ENCODE measurements around the gene DDX4. TPM values are rescaled to one million over a fixed set of nuclear protein-coding genes. Genes with fewer than 3 reads are reported as not detected.

Gene DDX4
- total RNA-seq, 2 experiments from 2014 or later = not detected

DNA sequence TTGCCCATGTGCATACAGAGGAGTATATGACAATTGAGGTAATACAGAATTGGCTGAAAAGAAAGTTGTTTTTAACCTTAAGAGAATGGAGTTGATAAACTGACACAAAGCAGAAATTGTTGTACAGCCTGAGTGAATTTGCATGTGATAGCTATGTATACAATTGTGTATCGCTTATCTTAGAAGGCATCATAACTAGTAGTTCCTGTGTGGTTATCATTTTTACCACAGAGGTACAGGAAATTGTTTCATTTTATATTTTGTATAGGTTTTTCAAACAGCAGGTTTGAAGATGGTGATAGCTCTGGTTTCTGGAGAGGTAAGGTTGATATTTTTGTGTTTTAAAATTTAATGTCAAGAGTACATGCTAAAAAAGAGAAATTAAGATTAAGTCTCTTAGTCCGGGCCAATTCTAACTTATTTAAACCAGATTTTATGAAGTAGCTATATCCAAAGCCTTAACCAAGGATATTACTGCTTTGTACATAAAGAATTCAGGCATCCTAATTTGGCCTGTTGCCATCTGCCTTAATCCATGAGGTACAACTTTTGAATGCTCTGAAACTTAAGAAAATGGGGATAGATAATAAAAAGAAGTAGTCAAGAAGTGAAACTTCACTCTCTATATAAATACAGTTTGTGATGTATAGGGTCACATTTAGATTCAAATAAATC is 26.0 kb downstream of the DDX4 start:
- no peaks in the 10 kb centered on the region for H3K36me3 ChIP-seq (ENCODE audit: insufficient read depth, low read length)
- POLR2A ChIA-PET = no interaction called here
- no peaks in the 10 kb centered on the region for H3K79me2 ChIP-seq (ENCODE audit: insufficient read depth, low read depth, low read length)
- no peak overlapping the region for H3K27ac ChIP-seq (ENCODE audit: low read depth, low read length, poor library complexity, severe bottlenecking)
- no TSS peak for BruUV-seq (replicated peaks)
- CTCF ChIA-PET (ENCODE audit: unreplicated experiment) = no interaction called here
- H3K4me1 ChIP-seq (ENCODE audit: insufficient read depth, low read length, poor library complexity, severe bottlenecking) = peaks cover 8% of the 10 kb centered on the region
- intact Hi-C loops (cut with micrococcal nuclease; ENCODE audit: unreplicated experiment) = no loop called here
- no peak for DNase-seq (ENCODE audit: low spot score)
- H3K4me3 ChIP-seq (ENCODE audit: low read depth, low read length, poor library complexity, severe bottlenecking) = no peak overlapping the region
- no peak overlapping the region for H3K4me2 ChIP-seq (ENCODE audit: low read length)
- no peak for TF ChIP-seq CTCF (conservative IDR thresholded peaks at IDR 0.05; ENCODE audit: low read length)
- no peak for TF ChIP-seq EZH2phosphoT487 (IDR thresholded peaks at IDR 0.05; ENCODE audit: borderline replicate concordance, low read depth, low read length)
- H2AFZ ChIP-seq (ENCODE audit: low read length) = no peak overlapping the region
- no peaks in the 10 kb centered on the region for H3K9me3 ChIP-seq (ENCODE audit: low read length)
- no peaks in the 10 kb centered on the region for H4K20me1 ChIP-seq (ENCODE audit: insufficient read depth, low read length)
- H3K9me2 ChIP-seq (ENCODE audit: insufficient read depth, low read length) = no peaks in the 10 kb centered on the region

DNA sequence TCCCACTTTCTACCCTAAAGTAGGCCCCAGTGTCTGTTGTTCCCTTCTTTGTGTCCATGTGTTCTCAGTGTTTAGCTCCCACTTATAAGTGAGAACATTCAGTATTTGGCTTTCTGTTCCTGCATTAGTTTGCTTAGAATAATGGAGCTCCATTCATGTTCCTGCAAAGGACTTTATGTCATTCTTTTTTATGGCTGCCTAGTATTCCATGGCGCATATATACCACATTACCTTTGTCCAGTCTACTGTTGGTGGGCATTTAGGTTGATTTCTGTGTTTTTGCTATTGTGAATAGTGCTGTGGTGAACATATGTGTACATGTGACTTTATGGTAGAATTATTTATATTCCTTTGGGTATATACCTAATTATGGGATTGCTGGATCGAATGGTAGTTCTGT is 30.4 kb downstream of the DDX4 start:
- Histone ChIP-seq H3K4me1 (ENCODE audit: insufficient read depth, low read length, poor library complexity, severe bottlenecking) (peaks cover 8% of the 10 kb centered on the region), H3K9me2 (ENCODE audit: insufficient read depth, low read length) (no peaks in the 10 kb centered on the region), H3K4me2 (ENCODE audit: low read length) (no peak overlapping the region), H4K20me1 (ENCODE audit: insufficient read depth, low read length) (no peaks in the 10 kb centered on the region), H3K27ac (ENCODE audit: low read depth, low read length, poor library complexity, severe bottlenecking) (no peak overlapping the region), H2AFZ (ENCODE audit: low read length) (no peak overlapping the region), H3K36me3 (ENCODE audit: insufficient read depth, low read length) (no peaks in the 10 kb centered on the region), H3K4me3 (ENCODE audit: low read depth, low read length, poor library complexity, severe bottlenecking) (no peak overlapping the region), H3K79me2 (ENCODE audit: insufficient read depth, low read depth, low read length) (no peaks in the 10 kb centered on the region), H3K9me3 (ENCODE audit: low read length) (no peaks in the 10 kb centered on the region)
- ChIA-PET POLR2A (no interaction called here), CTCF (ENCODE audit: unreplicated experiment) (no interaction called here)
- BruUV-seq (replicated peaks) = no TSS peak
- DNase-seq (ENCODE audit: low spot score) = no peak
- TF ChIP-seq CTCF (conservative IDR thresholded peaks at IDR 0.05; ENCODE audit: low read length) = no peak
- TF ChIP-seq EZH2phosphoT487 (IDR thresholded peaks at IDR 0.05; ENCODE audit: borderline replicate concordance, low read depth, low read length) = no peak
- intact Hi-C loops (cut with micrococcal nuclease; ENCODE audit: unreplicated experiment) = no loop called here

- Histone ChIP-seq H3K4me2 (ENCODE audit: low read length) (no peak overlapping the region), H3K9me2 (ENCODE audit: insufficient read depth, low read length) (no peaks in the 10 kb centered on the region), H3K4me3 (ENCODE audit: low read depth, low read length, poor library complexity, severe bottlenecking) (no peak overlapping the region), H2AFZ (ENCODE audit: low read length) (no peak overlapping the region), H3K9me3 (ENCODE audit: low read length) (no peaks in the 10 kb centered on the region), H3K36me3 (ENCODE audit: insufficient read depth, low read length) (no peaks in the 10 kb centered on the region), H3K4me1 (ENCODE audit: insufficient read depth, low read length, poor library complexity, severe bottlenecking) (no peaks in the 10 kb centered on the region), H3K79me2 (ENCODE audit: insufficient read depth, low read depth, low read length) (no peaks in the 10 kb centered on the region), H4K20me1 (ENCODE audit: insufficient read depth, low read length) (no peaks in the 10 kb centered on the region), H3K27ac (ENCODE audit: low read depth, low read length, poor library complexity, severe bottlenecking) (no peak overlapping the region)
- ChIA-PET CTCF (ENCODE audit: unreplicated experiment) (no interaction called here), POLR2A (no interaction called here)
- no TSS peak for BruUV-seq (replicated peaks)
- no peak for TF ChIP-seq EZH2phosphoT487 (IDR thresholded peaks at IDR 0.05; ENCODE audit: borderline replicate concordance, low read depth, low read length)
- no peak for TF ChIP-seq CTCF (conservative IDR thresholded peaks at IDR 0.05; ENCODE audit: low read length)
- no peak for DNase-seq (ENCODE audit: low spot score)
- intact Hi-C loops (cut with micrococcal nuclease; ENCODE audit: unreplicated experiment) = no loop called here
Measured at GRCh38 chr5:55771175-55771655, 33.4 kb downstream of the DDX4 start.

Measured in OCI-LY7 (cell line).